Limb (tissue), 2 donors: ENCODE data around the gene ABCB4.

Experiments used
- DNase-seq, 2 donors: peaks; one replicate each; pipeline ENCODE4 v3.0.0-alpha.2; 2016; ENCODE audit errors: extremely low spot score in 2 of 2

The ABCB4 gene

DNA sequence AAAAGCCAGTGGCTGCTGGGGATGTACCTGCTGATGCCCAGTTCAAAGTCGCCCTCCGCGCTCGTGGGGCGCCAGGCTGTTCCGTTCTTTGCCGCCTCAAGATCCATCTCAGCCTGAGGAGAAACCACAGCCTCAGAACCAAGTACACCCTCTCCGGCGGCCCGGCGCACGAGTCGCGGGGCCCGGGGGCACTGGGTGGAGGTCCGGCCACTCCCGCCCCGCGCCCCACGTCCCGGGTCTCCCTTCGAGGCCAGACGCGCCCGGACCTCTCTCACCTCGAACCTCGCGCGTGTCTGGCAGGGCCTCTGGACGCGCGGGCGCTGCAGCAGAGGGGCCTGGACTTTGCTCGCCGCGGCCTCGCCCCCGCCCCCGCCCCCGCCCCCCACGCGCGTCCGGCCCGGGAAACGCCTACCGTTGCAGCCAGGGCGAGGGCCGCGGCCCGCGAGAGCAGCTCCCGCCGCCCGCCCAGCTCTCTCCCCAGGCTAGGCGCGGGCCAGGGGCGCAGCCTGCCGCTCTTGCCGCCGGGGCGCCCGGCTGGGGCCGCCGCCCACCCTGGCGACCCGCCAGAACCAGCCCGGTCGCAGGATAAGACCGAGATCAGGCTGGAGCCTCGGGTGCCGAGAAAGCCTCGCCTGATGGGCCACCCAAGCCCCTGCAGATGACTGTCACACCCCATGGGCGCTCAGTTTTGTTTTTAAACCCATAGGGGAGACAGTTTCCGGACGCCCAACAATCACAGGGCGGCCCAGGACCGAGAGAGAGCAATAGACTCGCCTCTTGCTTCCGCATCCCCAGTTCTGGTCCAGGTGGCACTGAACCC, at the start of gene ABCB4:
Gene ABCB4, minus strand, starts transcription at position 322 of the 820 bp plus-strand sequence. Its CDS starts 215 bp downstream, at position 107.
- DNase-seq, result peak; percentile 21 to 52

DNA sequence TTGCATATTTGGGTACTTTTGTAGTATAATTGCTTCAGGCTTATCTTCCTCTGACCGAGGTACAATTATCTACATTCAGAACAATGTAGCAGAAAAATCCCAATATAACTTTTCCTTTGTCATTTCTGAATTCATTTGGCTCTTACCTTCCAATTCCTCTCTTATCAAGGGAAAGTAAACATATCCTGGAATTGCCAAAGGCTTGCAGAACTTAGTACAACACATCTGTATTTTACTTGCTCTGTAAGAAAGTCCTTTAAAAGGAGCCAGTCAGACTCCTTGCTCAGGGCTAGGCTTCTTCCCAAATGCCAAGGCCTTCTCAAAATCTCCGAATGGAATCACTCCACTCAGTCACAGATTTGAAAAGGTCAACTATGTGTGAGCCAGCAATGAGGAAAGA, 43.3 kb upstream of the ABCB4 start:
- DNase-seq, result no peak

DNA sequence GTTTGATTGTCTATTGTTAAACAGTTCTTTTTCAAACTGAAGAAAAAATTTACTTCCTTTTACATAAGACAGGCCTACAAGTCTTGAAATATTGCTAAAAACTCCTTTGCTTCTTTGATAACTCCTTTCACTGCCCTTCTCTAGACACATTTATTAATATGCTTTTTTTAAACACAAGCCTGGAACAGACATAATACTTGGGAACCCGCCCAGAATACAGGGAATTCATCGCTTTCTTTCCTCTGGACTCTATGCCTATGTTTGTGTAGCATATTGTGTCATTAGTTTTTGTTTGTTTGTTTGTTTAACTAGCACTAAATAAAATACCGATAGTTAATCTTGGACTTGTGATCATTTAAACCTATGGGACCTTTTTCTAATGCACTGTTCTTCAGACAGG, 42.4 kb upstream of the ABCB4 start:
- DNase-seq, result no peak

- DNase-seq, result no peak
Measured at GRCh38 chr7:87517136-87517815, 41.8 kb upstream of the ABCB4 start.

DNA sequence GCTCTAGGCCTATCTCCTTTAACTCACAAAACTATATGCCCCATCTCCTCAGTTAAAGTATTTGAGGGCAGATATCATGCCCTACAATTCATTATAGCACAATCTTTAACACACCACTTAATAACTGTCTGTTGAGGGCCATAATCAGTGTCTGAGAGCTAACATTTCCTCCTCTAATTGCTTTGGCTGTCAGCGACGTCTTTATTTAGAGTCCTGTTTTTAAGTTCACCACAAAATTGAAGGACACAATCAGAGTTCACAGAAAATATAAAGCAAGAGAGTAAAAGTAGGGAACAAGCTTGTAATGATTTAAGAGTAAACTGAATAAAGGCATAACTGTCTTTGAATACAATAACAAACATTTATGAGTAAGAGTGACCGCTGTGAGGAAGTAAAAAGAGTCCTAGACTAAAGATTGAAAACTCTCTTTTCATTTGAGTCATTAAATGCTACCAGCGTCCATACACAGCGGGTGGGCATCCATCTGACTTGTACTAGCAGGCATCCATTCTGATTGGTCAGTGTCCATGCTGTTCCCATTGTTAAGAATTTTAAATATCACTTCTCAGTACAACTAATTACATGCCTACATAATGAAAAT, 38.4 kb upstream of the ABCB4 start:
- DNase-seq, result no peak

DNA sequence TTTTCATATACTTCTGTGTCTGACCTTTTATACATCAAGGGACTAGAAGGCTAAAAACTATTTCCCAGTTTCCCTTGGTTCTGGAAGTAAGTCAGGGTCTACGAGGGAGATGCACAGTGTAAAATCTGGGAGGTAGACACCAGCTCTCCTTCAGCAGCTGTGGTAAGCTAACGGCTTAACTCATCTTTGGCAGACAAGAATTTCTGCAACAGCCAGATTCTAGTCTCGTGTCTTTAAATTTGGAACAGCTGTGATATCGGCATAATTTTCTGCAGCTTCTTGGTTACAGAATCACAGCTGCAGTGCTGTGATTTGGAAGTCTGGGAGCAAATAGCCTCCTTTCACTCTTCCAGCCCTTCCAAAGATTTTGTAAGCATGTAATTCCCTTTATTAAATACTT, 37.4 kb upstream of the ABCB4 start:
- peak in 1 of 2 donors; percentile 56 for DNase-seq

- DNase-seq, result no peak
Measured at GRCh38 chr7:87511510-87511909, 36.0 kb upstream of the ABCB4 start.

DNA sequence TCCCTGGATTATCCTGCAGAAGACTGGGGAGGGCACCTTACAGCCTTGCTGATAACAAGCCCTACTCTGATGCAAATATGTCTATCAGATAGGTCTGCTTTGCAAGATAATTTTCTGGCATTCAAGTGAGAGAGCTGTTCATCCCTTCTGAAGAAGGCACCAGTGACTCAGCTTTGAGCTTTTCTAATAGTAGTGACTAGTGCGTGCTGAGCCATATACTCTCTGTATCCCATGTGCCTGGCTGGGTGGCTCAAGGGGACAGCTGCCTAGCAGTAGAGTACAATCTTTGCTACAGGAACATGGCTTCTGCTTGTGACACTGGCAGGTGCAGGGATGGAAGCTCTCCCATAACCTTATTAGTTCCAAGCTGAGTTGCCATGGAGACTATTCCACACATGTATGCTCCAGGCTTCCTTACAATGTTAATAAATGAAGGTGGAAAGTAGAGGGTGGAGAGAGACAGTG, 35.0 kb upstream of the ABCB4 start:
- DNase-seq, result peak in 1 of 2 donors; percentile 48

- no peak for DNase-seq
Measured at GRCh38 chr7:87507446-87507845, 32.0 kb upstream of the ABCB4 start.

DNA sequence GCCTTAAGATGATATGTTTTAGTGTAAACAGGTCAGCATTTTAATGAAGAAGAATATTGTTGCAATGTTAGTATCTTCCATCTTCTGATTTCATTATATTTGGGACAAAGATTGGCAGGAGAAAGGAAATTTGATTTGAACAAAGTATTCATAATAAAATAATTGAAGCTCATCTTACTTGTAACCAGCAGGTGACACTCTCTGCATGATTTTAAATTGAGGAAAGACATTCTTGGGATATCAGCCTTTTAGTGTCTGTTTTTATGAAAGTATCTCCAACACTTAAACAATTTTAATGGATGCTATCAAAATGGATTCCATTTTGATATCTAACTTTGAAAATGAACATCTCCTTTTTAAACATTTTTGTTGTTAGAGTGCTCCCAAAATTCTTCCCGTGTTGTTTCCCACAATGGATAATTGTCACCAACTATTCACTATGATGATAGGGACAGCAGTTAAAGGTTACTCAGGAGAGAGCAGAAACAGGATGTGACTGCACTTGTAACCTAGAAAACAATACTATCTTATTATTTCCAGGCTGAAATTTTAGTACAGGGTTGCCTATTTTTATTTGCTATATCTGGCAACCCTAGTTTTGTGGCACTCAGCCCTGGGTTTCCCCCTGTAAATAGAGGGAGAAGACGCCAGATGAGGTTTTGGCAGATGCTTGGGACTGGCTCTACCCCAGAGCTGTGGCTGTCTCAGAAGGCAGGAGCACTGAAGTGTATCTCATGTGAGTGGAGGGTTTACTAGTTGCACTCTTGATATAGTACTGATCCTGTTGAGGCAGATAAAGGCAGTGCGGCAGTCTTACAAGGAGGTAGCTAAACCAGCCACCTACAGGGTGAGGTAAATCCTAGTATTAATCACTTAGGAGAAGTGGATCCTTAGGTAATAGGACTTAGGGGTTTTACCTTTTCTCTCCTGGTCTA, 31.0 kb upstream of the ABCB4 start:
- DNase-seq, result peak in 1 of 2 donors; percentile 42

GRCh38 chr7:87505557-87506245, 30.2 kb upstream of the ABCB4 start:
- no peak for DNase-seq

DNA sequence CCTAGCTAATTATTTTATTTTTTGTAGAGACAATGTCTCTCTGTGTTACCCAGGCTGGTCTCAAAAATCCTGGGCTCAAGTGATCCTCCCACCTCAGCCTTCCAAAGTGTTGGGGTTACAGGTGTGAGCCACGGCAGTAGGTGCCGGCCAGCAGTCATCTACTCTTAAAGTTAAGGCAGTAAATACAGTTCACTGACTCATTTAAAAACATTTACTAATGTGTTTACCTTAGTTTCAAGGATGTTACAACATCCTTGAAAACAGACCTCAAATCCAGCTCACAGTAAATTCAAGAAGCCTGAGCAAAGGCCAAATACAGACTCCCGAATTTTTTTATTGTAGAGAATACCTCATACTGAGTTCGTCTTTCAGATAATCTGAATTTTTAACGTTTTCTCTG, 29.6 kb upstream of the ABCB4 start:
- no peak for DNase-seq

DNA sequence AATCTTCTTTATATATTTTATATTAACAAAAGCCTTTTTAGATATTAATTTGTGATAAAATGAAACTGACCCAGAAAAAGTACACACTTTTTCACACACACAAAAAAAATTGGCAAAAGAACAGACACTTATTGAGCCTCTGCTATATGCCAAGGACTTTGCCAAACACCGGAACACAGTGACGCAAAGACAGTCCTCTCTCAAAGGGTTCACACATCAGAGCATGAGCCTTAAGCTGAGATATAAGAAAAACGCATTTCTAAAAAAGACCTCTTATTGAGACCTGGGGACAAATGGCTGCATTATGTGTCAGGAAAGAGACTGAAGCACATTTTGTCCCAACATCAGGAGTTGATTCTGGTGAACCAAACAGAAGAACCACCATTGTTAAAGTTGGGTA, 24.0 kb upstream of the ABCB4 start:
- DNase-seq, result no peak

- DNase-seq, result no peak
Measured at GRCh38 chr7:87498893-87499292, 23.4 kb upstream of the ABCB4 start.

GRCh38 chr7:87497482-87497881, 22.0 kb upstream of the ABCB4 start:
- no peak for DNase-seq

DNA sequence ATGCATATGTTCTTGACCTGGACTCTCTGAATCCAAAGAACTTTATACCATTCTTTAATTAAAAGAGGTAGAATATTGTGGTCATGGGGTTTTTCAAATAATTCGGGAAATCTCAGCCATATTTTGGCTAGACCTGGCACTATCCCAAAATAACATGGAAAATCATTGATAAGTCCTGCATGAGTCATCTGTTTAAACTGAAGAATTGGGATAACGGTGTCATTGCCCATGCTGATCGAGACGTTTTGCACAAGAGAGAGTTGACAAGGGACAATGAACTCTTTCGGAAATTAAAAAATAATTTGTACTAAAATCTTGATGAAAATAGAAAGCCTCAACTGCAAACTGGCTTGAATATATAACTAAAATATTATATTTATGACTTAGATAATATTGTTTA, 19.9 kb upstream of the ABCB4 start:
- DNase-seq, result no peak

- no peak for DNase-seq
Measured at GRCh38 chr7:87494454-87494853, 19.0 kb upstream of the ABCB4 start.

GRCh38 chr7:87483131-87483530, 7.7 kb upstream of the ABCB4 start:
- DNase-seq, result no peak

DNA sequence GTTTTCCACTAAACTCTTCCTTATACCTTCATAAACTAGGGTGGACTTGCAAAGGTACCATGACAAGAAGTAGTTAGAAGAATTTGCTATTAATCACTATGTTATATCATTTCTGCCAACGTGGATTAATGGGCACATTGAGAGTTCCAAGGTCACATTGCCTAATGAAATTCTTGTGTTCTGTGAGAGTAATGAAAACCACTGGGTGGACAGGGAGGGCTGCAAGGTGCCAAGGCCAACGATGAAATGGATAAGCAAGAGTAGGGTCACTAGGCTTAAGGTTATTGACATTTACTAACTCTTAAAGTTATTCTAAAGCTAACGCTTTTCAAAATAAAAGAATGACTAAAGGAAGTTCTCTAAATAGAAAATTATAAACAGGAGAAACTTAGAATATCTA, 6.6 kb upstream of the ABCB4 start:
- no peak for DNase-seq

DNA sequence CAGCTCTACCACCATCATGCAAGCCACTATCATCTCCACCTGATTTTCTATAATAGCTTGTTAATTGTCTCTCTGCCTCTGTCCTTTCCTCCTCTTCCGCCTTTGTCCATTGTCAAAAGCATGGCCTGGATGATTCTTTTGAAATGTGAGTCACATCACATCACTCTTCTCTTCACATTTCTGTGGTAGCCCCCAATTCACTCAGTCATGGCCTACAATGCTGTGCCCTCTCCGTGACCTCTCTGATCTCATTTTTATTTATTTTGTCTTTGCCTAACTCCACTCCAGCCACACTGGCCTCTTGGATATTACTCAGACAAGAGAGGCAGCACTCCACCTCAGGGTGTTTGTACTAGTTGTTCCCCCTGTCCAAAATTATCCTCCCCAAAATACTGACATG, 4.9 kb upstream of the ABCB4 start:
- DNase-seq, result no peak

- DNase-seq, result no peak
Measured at GRCh38 chr7:87479951-87480350, 4.5 kb upstream of the ABCB4 start.
